ENCODE results near the gene CYP24A1. TPM values are rescaled to one million over a fixed set of nuclear protein-coding genes. Genes with fewer than 3 reads are reported as not detected.

The CYP24A1 gene
- total and polyA plus RNA-seq, 2 of the 13 experiments (the other 11 are each of a cell fraction or from before 2014, with no cell fraction given) = 9.4 to 32.7 TPM

DNA sequence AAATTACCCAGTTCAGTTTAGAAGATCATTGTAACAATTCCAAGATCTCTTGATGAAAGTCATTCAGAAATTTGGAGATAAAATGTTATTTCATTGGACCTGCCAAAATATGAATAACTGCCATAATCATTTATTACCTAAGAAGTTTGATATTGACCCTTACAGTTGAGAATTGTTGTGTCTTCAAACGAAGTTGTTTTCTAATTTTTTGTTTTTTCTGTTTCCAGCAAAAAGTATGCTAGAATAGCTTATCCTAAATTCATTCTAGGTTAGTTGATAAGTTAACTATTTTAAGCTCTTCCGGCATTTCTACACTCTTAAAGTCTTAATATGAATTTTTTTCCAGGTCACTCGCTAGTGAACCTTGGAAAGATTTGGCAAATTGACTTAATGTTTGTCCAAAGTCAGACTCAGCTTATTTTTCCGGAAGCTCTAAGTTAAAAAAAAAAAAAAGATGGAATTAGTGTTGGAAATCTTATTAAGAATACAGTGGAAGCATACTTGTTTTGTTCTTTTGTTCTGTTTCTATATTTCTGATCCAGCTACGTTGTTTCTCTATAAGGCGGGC is 28.9 kb downstream of the CYP24A1 start:
- ATAC-seq (no peak), FAIRE-seq (no peak), DNase-seq (ENCODE audit: low spot score) (no peak)
- BruUV-seq (replicated peaks) = no TSS peak
- H3K4me1 ChIP-seq (ENCODE audit: insufficient read depth, low read length) = peaks cover 32% of the 10 kb centered on the region
- no peak overlapping the region for H3K27ac ChIP-seq (ENCODE audit: extremely low read length, insufficient read depth, low read length)
- no peak overlapping the region for H2AFZ ChIP-seq (ENCODE audit: low read length)
- no peaks in the 10 kb centered on the region for H3K79me2 ChIP-seq (ENCODE audit: insufficient read depth, low read length)
- H3K9me3 ChIP-seq (ENCODE audit: low read length) = peaks cover 7% of the 10 kb centered on the region; the same call in 1 of the 2 replicates
- POLR2A ChIA-PET = interaction anchor here (1.5 kb wide), 1 partner anchor 12 kb away, joined by 4 read pairs; no protein-coding TSS in a partner anchor
- no peaks in the 10 kb centered on the region for H3K27me3 ChIP-seq (ENCODE audit: control insufficient read depth in 1 of 2, insufficient read depth in 2 of 2, low read length in 2 of 2)
- intact Hi-C loops (cut with micrococcal nuclease; ENCODE audit: unreplicated experiment) = no loop called here
- no peak overlapping the region for H3K9ac ChIP-seq (ENCODE audit: insufficient read depth, low read depth, low read length)
- WGBS (ENCODE audit: low lambda C conversion rate) = 94% methylated on average over 6 of the region's 6 CpGs
- in situ Hi-C loops (cut with HindIII; ENCODE audit: extremely low pct_ligation_motif_present, low pct_unique_long_range_greater_than_20kb) = no loop called here
- CTCF ChIA-PET (ENCODE audit: low intra/inter-chr PET ratio, low total read pairs) = no interaction called here
- no peak overlapping the region for H3K4me3 ChIP-seq (replicated peaks in 1 of 3; ENCODE audit: insufficient read depth in 1 of 3, low read depth in 2 of 3, low read length in 3 of 3)
- H4K20me1 ChIP-seq (ENCODE audit: insufficient read depth, low read length) = no peaks in the 10 kb centered on the region
- no peak overlapping the region for H3K4me2 ChIP-seq (ENCODE audit: low read depth, low read length)
- no peaks in the 10 kb centered on the region for H3K36me3 ChIP-seq (replicated peaks in 1 of 2; ENCODE audit: control insufficient read depth in 1 of 2, insufficient read depth in 2 of 2, low read length in 2 of 2)
- TF ChIP-seq ZNF720 (CRISPR knock-in tag; IDR thresholded peaks at IDR 0.05) (no peak), NR2F1 (CRISPR knock-in tag; IDR thresholded peaks at IDR 0.05) (no peak), ZFP41 (CRISPR knock-in tag; IDR thresholded peaks at IDR 0.05; ENCODE audit: borderline replicate concordance) (no peak), ZNF263 (CRISPR knock-in tag; IDR thresholded peaks at IDR 0.05) (no peak), ZNF670 (CRISPR knock-in tag; IDR thresholded peaks at IDR 0.05; ENCODE audit: borderline replicate concordance) (no peak), GMEB1 (CRISPR knock-in tag; IDR thresholded peaks at IDR 0.05; ENCODE audit: borderline replicate concordance) (no peak), HMGA1 (CRISPR knock-in tag; conservative IDR thresholded peaks at IDR 0.05) (no peak), TAF15 (IDR thresholded peaks at IDR 0.05; ENCODE audit: low read depth, low read length, poor library complexity, severe bottlenecking) (no peak), SP140L (CRISPR knock-in tag; IDR thresholded peaks at IDR 0.05; ENCODE audit: borderline replicate concordance) (no peak), ZNF724P (CRISPR knock-in tag; IDR thresholded peaks at IDR 0.05; ENCODE audit: borderline replicate concordance) (no peak), ZNF121 (CRISPR knock-in tag; IDR thresholded peaks at IDR 0.05) (no peak), ZNF777 (CRISPR knock-in tag; IDR thresholded peaks at IDR 0.05) (no peak)
- TF ChIP-seq, protein P1, sequence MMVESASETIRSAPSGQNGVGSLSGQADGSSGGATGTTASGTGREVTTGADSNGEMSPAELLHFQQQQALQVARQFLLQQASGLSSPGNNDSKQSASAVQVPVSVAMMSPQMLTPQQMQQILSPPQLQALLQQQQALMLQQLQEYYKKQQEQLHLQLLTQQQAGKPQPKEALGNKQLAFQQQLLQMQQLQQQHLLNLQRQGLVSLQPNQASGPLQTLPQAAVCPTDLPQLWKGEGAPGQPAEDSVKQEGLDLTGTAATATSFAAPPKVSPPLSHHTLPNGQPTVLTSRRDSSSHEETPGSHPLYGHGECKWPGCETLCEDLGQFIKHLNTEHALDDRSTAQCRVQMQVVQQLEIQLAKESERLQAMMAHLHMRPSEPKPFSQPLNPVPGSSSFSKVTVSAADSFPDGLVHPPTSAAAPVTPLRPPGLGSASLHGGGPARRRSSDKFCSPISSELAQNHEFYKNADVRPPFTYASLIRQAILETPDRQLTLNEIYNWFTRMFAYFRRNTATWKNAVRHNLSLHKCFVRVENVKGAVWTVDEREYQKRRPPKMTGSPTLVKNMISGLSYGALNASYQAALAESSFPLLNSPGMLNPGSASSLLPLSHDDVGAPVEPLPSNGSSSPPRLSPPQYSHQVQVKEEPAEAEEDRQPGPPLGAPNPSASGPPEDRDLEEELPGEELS (CRISPR knock-in tag; IDR thresholded peaks at IDR 0.05) = no peak
- TF ChIP-seq, protein P2, sequence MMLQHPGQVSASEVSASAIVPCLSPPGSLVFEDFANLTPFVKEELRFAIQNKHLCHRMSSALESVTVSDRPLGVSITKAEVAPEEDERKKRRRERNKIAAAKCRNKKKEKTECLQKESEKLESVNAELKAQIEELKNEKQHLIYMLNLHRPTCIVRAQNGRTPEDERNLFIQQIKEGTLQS (CRISPR knock-in tag; IDR thresholded peaks at IDR 0.05) = no peak
- TF ChIP-seq, protein P3, sequence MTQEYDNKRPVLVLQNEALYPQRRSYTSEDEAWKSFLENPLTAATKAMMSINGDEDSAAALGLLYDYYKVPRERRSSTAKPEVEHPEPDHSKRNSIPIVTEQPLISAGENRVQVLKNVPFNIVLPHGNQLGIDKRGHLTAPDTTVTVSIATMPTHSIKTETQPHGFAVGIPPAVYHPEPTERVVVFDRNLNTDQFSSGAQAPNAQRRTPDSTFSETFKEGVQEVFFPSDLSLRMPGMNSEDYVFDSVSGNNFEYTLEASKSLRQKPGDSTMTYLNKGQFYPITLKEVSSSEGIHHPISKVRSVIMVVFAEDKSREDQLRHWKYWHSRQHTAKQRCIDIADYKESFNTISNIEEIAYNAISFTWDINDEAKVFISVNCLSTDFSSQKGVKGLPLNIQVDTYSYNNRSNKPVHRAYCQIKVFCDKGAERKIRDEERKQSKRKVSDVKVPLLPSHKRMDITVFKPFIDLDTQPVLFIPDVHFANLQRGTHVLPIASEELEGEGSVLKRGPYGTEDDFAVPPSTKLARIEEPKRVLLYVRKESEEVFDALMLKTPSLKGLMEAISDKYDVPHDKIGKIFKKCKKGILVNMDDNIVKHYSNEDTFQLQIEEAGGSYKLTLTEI (CRISPR knock-in tag; conservative IDR thresholded peaks at IDR 0.05) = no peak
- TF ChIP-seq, protein P4, sequence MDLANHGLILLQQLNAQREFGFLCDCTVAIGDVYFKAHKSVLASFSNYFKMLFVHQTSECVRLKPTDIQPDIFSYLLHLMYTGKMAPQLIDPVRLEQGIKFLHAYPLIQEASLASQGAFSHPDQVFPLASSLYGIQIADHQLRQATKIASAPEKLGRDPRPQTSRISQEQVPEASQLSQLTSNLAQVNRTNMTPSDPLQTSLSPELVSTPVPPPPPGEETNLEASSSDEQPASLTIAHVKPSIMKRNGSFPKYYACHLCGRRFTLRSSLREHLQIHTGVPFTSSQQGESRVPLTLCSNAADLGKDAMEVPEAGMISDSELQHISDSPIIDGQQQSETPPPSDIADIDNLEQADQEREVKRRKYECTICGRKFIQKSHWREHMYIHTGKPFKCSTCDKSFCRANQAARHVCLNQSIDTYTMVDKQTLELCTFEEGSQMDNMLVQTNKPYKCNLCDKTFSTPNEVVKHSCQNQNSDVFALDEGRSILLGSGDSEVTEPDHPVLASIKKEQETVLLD (CRISPR knock-in tag; IDR thresholded peaks at IDR 0.05; ENCODE audit: low read depth) = no peak
- TF ChIP-seq, protein P5, sequence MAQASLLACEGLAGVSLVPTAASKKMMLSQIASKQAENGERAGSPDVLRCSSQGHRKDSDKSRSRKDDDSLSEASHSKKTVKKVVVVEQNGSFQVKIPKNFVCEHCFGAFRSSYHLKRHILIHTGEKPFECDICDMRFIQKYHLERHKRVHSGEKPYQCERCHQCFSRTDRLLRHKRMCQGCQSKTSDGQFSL (CRISPR knock-in tag; IDR thresholded peaks at IDR 0.05) = no peak
